IPS-18a (cell line): Measurements from ENCODE around the gene SLIT2.

Experiments used
- H3K27ac ChIP-seq: one replicate; pipeline ENCODE4 v1.5.1; 2013; ENCODE audit warnings: low read length
- H3K27me3 ChIP-seq: one replicate; pipeline ENCODE4 v1.6.1; 2013; ENCODE audit warnings: mild to moderate bottlenecking, low read length; ENCODE audit not compliant: control insufficient read depth, insufficient read depth
- H3K36me3 ChIP-seq: one replicate; pipeline ENCODE4 v1.6.1; 2013; ENCODE audit warnings: low read depth, low read length; ENCODE audit not compliant: control insufficient read depth
- H3K4me1 ChIP-seq: one replicate; pipeline ENCODE4 v1.6.1; 2013; ENCODE audit warnings: low read depth, low read length; ENCODE audit not compliant: control insufficient read depth
- H3K4me3 ChIP-seq: one replicate; pipeline ENCODE4 v1.5.1; 2013; ENCODE audit warnings: low read length
- H3K9ac ChIP-seq: one replicate; pipeline ENCODE4 v1.6.1; 2013; ENCODE audit warnings: mild to moderate bottlenecking, low read length, moderate library complexity
- H3K9me3 ChIP-seq: one replicate; pipeline ENCODE4 v1.6.1; 2013; ENCODE audit warnings: low read depth, low read length; ENCODE audit not compliant: control insufficient read depth

SLIT2 gene

DNA sequence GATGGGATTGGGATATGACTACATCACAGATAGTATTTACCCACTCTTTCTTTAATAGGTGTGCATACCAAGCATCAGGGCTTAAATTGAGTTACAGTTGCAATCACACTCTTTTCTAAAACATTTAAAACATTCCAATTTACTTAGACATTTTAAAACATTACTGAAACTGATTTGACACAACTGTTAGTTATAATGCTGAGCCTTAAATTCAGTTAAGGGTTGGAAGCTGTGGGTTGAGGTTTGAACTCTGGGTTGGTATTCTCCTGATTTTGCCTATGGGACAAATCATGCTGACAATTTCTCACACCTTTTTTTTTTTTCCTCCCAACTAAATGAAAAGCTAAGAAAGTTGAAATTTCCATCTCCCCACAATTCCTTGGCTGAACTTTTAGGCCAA, 16.3 kb downstream of the SLIT2 start:
- no peak overlapping the region for H3K27ac ChIP-seq
- no peak overlapping the region for H3K4me3 ChIP-seq
- no peaks in the 10 kb centered on the region for H3K36me3 ChIP-seq
- H3K4me1 ChIP-seq: no peaks in the 10 kb centered on the region
- H3K9me3 ChIP-seq: no peaks in the 10 kb centered on the region
- H3K27me3 ChIP-seq: no peaks in the 10 kb centered on the region
- no peak overlapping the region for H3K9ac ChIP-seq

DNA sequence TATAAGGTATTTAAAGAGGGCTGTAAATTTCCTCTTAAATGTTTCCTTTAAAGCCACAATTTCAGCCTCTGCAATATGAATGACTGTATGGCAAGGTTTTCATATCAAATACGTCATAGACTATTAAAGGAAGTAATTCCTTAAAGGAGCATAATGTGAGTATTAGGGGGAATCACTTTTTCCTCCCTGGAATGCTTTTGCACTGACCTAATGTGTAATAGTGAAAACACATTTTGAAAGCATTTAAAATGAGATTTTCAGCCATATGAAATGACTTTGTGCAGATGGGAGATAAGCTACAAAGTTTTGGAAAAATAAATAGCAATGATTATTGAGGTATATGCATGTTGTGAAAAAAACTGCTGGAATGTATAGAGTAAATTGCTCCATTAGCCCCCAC, 17.6 kb downstream of the SLIT2 start:
- no peaks in the 10 kb centered on the region for H3K36me3 ChIP-seq
- H3K27ac ChIP-seq: no peak overlapping the region
- H3K27me3 ChIP-seq: no peaks in the 10 kb centered on the region
- H3K9ac ChIP-seq: no peak overlapping the region
- no peaks in the 10 kb centered on the region for H3K4me1 ChIP-seq
- H3K9me3 ChIP-seq: no peaks in the 10 kb centered on the region
- no peak overlapping the region for H3K4me3 ChIP-seq

DNA sequence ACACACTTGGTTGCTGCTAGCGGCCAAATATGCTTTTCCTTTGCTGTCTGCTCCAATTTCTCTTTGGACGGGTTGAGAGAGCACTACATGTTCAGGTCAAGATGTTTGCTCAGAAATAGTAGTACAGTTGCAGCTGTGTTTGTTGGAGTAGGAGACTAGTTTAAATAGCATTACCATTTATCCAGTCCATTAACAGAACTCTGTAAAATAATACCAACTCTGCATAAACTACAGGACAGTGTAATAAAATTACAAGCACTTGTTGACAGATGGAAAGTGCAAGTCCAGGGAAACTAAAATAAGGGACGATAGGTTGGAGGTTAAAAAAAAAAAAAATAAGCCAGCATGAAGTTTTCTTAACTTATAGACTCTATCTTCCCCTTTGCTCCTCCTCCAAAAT, 20.2 kb downstream of the SLIT2 start:
- Histone ChIP-seq H3K9ac (no peak overlapping the region), H3K4me3 (no peak overlapping the region), H3K27me3 (no peaks in the 10 kb centered on the region), H3K9me3 (no peaks in the 10 kb centered on the region), H3K4me1 (no peaks in the 10 kb centered on the region), H3K36me3 (no peaks in the 10 kb centered on the region), H3K27ac (no peak overlapping the region)

DNA sequence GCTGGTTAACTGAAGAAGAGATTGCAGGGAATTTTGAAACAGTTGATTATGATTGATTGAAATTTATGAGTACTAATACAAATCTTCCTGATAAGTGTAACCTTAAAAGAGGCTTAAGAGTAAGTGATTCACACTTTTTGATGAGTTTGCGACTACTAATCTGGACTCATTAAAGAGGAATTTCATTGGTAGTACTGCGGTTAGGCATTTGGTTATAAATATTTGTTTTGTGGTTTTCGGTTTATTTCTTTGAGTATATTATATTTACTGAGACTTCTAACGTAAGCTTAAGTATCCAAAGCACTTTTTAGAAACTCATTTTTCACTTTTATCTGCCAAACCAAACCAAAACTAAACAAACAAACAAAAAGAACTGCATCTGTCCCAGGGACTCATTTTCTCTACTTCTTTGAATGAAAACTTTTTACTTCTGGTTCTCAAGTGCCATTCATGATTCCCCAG, 20.7 kb downstream of the SLIT2 start:
- Histone ChIP-seq H3K4me1 (no peaks in the 10 kb centered on the region), H3K27me3 (no peaks in the 10 kb centered on the region), H3K4me3 (no peak overlapping the region), H3K9me3 (no peaks in the 10 kb centered on the region), H3K9ac (no peak overlapping the region), H3K27ac (no peak overlapping the region), H3K36me3 (no peaks in the 10 kb centered on the region)

DNA sequence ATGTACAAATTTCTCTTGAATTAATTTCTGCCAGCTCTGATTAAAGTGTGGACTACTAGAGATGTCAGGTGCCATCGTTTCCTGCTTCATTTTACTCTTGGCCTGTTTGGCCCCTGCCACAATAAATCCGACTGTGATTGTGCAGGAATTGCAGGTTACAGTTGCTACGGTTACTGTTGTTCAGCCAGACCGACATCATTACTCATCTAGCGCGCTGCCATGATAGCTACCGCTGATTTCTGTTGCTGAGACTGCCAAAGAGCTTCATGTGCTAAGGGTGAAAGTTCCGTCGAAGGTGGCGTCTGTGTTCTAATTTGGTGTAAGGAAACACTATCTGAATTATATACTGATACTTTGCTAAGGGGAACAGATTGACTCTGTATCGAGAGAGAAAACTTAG, 22.1 kb downstream of the SLIT2 start:
- Histone ChIP-seq H3K27ac (no peak overlapping the region), H3K9me3 (no peaks in the 10 kb centered on the region), H3K36me3 (no peaks in the 10 kb centered on the region), H3K9ac (no peak overlapping the region), H3K4me3 (no peak overlapping the region), H3K27me3 (no peaks in the 10 kb centered on the region), H3K4me1 (no peaks in the 10 kb centered on the region)

DNA sequence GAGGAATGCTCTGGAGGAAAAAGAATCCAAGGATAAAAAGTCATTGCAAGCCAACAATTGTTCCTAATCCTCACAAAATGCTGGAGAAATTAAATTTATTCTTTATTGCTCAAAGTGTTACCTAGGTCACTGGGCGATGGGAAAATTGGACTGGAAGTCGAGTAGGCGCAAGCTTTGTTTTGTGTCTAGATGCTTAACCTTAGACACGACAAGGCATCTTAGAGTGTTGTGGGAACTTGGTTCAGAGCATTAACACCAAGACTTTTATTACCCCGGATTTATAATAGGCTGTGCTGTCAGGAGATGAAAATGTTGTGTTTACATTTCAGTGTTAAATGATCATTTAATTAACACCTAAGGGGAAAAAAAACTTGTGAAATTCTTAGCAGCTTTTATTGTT, 25.1 kb downstream of the SLIT2 start:
- peaks cover 10% of the 10 kb centered on the region for H3K4me1 ChIP-seq
- no peak overlapping the region for H3K9ac ChIP-seq
- H3K27ac ChIP-seq: no peak overlapping the region
- H3K27me3 ChIP-seq: no peaks in the 10 kb centered on the region
- H3K4me3 ChIP-seq: no peak overlapping the region
- no peaks in the 10 kb centered on the region for H3K36me3 ChIP-seq
- no peaks in the 10 kb centered on the region for H3K9me3 ChIP-seq

DNA sequence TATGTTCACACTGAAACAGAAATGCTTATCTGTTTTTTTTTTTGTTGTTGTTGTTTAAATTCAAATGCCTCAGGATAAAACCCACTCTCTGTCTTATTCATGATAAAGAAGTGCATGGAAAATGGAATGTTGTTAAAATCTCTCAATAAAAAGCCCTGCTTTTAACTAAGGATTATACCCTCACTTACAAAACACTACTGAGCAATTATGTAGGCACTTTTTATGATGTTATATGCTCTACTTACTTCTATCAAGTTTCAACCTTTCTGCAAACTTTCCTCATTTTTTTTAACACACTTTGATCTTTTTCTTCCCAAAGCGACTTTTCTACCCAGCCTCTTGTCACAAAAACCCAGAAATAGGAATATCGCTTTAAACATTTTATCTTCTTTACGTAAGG, 26.5 kb downstream of the SLIT2 start:
- H3K4me3 ChIP-seq: no peak overlapping the region
- peaks cover 21% of the 10 kb centered on the region for H3K4me1 ChIP-seq
- no peak overlapping the region for H3K27ac ChIP-seq
- H3K9ac ChIP-seq: no peak overlapping the region
- H3K36me3 ChIP-seq: no peaks in the 10 kb centered on the region
- H3K27me3 ChIP-seq: no peaks in the 10 kb centered on the region
- no peaks in the 10 kb centered on the region for H3K9me3 ChIP-seq

DNA sequence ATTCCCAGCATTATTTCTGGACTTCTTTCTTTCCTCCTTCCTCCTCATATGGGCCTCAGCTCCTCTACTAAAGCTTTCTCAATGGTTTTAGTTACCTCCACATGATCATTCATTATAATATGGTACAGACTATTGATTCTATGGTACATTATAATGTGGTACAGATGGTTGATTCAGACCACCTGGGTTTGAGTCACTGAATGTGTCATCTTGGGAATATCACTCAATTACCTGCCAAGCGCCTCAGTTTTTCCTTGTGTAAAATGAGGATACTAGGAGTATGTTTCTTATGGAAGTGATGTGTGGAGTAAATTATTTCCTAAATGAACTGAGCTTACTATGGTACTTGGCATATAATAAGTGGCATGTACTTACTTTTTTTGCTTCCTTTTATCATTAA, 27.7 kb downstream of the SLIT2 start:
- no peaks in the 10 kb centered on the region for H3K36me3 ChIP-seq
- no peaks in the 10 kb centered on the region for H3K9me3 ChIP-seq

DNA sequence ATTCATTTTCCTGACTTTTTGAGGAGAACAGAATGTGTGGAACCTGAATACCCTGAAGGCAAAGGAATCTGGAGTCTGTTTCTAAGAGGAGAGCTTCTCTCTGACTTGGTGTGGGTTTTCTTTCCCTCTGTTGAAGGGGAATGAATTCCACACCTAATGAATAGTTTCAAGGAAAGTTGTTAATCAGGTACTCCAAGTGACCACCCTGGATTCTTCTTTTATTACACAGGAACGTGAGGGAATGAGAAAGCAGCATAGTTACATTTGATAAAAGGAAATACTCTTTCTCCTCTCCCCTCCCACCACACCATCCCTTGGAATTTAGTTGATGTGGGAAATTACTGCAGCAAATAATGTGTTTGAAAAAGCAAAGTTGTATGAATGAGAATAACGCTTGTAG, 29.7 kb downstream of the SLIT2 start:
- no peaks in the 10 kb centered on the region for H3K36me3 ChIP-seq
- H3K27me3 ChIP-seq: no peaks in the 10 kb centered on the region
- no peak overlapping the region for H3K9ac ChIP-seq
- no peak overlapping the region for H3K27ac ChIP-seq
- no peak overlapping the region for H3K4me3 ChIP-seq
- peaks cover 29% of the 10 kb centered on the region for H3K4me1 ChIP-seq
- H3K9me3 ChIP-seq: no peaks in the 10 kb centered on the region

More for the DNA sequence above, 27.7 kb downstream of the SLIT2 start:
- peaks cover 29% of the 10 kb centered on the region for H3K4me1 ChIP-seq
- no peak overlapping the region for H3K27ac ChIP-seq
- no peak overlapping the region for H3K4me3 ChIP-seq
- H3K27me3 ChIP-seq: no peaks in the 10 kb centered on the region
- no peak overlapping the region for H3K9ac ChIP-seq

DNA sequence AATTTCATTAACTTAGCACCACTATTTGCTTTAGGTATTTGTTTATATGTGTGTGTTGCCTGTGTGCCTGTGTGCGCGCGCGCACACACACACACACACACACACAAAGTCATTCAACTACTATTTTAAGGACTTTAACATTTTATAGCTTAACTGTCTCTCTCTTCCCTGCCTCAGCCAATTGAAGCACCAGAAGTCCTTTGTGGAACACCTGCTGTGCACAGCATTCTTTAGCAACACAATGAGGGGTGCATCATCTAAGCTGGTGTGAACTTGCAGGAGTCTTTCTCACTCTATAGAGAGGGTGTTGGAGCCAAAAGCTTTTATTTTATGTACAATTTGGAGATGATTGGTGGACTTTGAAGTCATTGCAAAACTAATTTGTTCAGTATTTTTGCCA, 31.3 kb downstream of the SLIT2 start:
- peaks cover 32% of the 10 kb centered on the region for H3K4me1 ChIP-seq
- no peaks in the 10 kb centered on the region for H3K27me3 ChIP-seq
- no peaks in the 10 kb centered on the region for H3K36me3 ChIP-seq
- H3K9ac ChIP-seq: no peak overlapping the region
- no peak overlapping the region for H3K27ac ChIP-seq
- H3K9me3 ChIP-seq: no peaks in the 10 kb centered on the region
- H3K4me3 ChIP-seq: peak overlapping the region; percentile 11

DNA sequence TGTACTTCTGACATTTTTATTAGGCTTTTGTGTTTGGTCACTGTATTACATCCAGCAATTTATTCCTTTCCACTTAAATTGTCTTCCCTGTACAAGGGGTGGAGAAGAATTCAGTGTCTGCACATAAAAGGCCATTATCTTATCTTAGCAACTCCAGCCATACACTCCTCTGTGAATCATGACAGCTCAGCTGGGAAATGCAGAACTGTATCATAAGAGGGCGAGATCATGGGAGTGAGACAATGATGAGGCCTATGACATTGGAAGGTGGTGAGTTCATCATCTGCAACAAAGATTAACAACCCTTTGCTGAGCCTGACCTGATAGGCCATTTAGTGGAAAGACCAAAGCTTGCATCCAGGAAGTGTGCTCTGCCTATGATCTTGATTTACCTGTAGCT, 33.3 kb downstream of the SLIT2 start:
- Histone ChIP-seq H3K27me3 (no peaks in the 10 kb centered on the region), H3K4me3 (no peak overlapping the region)

DNA sequence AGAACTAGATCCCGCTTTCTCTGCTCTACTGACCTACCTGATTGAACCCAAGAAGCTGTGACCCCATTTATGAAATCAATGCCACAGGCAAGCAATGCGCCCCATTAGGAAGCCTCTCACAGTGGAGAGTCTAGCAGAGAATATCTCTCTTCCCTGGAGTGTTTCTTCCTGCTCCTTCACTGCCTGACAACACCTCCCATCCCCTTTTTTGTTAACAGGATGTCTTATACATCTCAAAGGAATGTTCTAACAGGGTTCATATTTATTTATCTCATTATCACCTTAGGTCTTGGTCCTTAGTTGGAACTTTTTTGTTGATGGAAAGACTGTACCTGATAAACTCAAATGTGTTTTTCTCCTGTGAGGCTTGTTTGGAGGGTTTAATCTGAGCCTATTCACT, 35.5 kb downstream of the SLIT2 start:
- H3K9ac ChIP-seq: no peak overlapping the region

More for the DNA sequence above, 33.3 kb downstream of the SLIT2 start:
- Histone ChIP-seq H3K9me3 (no peaks in the 10 kb centered on the region), H3K9ac (no peak overlapping the region), H3K27ac (no peak overlapping the region), H3K4me1 (peaks cover 32% of the 10 kb centered on the region), H3K36me3 (no peaks in the 10 kb centered on the region)

More for the DNA sequence above, 35.5 kb downstream of the SLIT2 start:
- Histone ChIP-seq H3K4me3 (no peak overlapping the region), H3K27ac (no peak overlapping the region), H3K4me1 (peaks cover 19% of the 10 kb centered on the region), H3K9me3 (no peaks in the 10 kb centered on the region), H3K36me3 (no peaks in the 10 kb centered on the region), H3K27me3 (no peaks in the 10 kb centered on the region)
